NCI-H226 (cell line): ENCODE measurements around the gene OAT.
A peak's percentile ranks its signal among the peaks of the same experiment; 100 is the strongest.

Source experiments
- DNase-seq: peaks from one replicate; pipeline ENCODE4 v3.0.0-alpha.2; 2015

The OAT gene

GRCh38 chr10:124418726-124419501 is at the start of gene OAT:
Gene OAT (minus strand): TSS chr10:124418923. CDS start chr10:124412171, 6,752 bp downstream.
- peak; percentile 81 for DNase-seq

DNA sequence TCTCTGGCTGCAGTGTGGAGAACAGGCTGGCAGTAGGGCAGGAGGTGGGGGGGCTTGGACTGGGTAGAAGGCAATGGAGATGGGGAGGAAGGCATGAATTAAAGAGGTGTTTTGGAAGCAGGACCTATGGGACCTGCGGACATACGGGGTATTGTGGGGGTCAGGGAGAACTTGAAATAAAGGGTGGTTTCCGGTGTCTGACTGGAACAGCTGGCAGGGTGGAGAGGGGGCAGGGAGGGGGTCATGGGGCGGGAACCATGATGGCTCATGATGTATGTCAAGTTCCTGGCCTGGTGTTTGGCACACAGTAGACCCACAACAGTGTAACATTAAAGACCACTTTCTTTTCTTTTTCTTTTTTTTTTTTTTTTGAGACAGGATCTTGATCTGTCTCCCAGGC is 48.4 kb upstream of the OAT start:
- DNase-seq = no peak

DNA sequence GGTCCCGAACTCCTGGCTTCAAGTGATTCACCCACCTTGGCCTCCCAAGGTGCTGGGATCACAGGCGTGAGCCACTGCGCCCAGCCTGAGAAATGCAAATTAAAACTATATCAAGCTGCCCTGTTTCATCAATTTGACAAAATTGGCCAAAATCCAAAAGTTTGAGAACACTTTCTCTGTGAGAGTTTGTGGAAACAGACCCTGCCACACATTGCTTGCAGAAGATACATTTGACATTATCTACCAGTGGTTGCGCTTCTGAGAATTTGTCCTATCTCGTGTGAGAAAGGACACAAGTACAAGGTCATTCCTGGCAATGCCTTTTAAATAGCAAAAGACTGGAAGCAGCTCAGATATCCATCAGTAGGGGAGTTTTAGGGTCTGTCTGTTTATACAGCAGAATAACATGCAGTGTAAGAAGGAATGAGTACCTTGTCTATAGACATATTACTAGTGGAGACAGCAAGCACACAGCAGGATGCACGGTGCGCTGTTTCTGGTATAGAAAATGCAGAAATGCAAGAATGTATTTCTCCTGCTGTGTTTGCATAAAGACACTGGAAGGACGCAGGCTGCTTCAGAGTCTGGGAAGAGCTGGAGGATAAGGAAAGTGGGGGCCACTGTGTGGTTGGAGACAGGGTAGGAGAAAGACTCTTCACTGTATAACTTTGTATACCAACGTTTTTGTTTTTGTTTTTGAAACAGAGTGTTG is 47.2 kb upstream of the OAT start:
- no peak for DNase-seq

- DNase-seq = no peak
Observed at GRCh38 chr10:124465003-124465776, 46.5 kb upstream of the OAT start.

GRCh38 chr10:124464028-124464965 is 45.6 kb upstream of the OAT start:
- no peak for DNase-seq

GRCh38 chr10:124462348-124462695 is 43.6 kb upstream of the OAT start:
- DNase-seq = no peak

GRCh38 chr10:124461642-124462347 is 43.1 kb upstream of the OAT start, which contains the start of gene LHPP:
Gene LHPP (plus strand): TSS chr10:124461823. CDS start chr10:124461863, 40 bp downstream.
- DNase-seq = peak; percentile 68

- DNase-seq = no peak
Observed at GRCh38 chr10:124460144-124460543, 41.4 kb upstream of the OAT start.

DNA sequence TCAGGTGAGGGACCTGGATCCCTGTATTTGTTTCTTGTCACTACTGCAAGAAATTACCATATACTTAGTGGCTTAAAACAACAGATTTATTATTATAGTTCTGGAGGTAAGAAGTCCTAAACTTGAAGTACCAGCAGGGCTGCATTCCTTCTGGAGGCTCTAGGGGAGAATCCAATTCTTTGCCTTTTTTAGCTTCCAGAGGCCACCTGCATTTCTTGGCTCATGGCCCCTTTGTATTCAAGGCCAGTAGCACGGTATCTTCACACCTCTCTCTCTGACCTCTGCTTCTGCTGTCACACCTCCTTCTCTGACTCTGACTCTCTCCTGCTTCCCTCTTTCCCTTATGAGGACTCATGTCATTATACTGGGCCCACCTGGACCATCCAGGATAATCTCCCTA is 40.7 kb upstream of the OAT start:
- no peak for DNase-seq

DNA sequence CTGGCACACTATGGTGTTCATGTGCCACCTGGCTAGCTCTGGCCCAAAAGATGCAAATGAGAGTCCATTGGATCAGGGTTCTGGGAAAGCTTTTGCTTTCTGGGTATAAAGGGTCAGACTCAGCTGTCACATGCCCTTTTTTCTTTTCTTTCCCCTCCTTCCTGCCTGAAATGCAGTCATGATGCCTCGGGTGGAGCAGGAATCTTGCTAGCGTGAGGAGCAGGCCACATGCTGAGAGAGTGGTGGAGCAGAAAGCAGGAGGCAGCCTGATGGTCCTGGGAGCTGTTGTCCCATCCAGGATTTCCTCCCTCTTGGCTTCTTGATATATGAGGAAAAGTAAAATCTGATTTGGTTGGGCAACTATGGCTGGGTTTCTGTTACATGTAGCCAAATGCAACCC is 40.2 kb upstream of the OAT start:
- no peak for DNase-seq

- DNase-seq = no peak
Observed at GRCh38 chr10:124458473-124458872, 39.8 kb upstream of the OAT start.

GRCh38 chr10:124455441-124455840 is 36.7 kb upstream of the OAT start:
- DNase-seq = no peak

- DNase-seq = no peak
Observed at GRCh38 chr10:124453960-124454610, 35.4 kb upstream of the OAT start.

DNA sequence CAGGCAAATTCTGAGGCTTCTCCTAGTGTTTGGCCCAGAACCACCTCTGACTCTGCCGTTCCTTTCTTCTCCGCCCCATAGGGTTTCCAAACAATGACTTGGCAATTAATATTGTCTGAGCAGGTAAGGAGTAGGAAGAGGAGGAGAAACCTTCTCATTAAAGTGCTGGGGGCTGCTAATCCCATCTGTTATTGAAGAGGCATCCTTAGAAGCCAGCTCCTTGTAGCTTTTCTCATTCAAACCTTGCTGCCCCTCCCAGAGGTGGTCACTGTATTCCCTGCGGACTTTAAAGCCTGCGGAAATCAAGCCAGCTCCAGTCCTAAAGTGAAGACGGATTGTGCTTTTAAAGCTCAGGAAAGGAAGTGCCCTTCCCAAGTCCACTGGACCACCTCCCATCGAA is 32.6 kb upstream of the OAT start:
- DNase-seq = no peak

GRCh38 chr10:124450783-124451057 is 32.0 kb upstream of the OAT start:
- DNase-seq = no peak

DNA sequence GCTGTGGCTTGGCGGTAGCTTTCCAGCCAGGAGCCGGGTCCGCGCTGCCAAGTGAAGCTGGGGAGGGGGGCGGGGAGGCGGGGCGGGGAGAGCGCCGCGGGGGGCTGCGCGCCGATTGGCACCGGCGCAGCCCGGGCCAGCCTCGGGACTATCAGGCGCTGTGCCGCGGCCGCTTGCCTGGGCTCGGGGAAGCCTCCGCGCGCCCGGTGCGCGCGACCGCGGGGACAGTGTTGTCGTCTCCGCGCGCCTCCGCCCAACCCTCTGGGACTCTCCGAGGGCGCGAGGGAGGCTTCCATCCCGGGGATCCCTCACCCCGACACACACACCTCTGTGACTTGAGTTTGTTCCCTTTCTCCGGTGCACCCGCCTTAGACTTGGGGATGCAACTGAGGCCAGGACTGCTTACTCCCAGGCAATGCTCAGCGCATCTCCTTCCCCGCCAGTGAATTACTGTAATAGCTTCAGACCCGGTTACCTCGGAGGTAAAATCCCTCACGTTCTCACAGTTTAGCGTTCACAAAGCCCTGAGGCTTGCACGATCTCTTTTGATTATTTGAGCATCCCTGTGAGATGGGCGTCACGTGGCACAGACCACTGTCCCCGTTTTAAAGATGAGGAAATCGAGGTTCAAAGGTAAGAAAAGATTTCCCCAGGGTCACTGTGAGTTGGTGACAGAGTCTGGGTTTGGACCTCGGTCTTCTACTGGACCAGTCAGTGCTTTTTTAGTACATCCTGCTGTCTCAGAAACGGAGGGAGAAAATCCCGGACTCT is 31.5 kb upstream of the OAT start, which contains the start of gene NKX1-2:
TSS of gene NKX1-2 (minus strand) at position 24 of the 771 bp plus-strand sequence. CDS start 92 bp downstream, outside the sequence.
- DNase-seq = no peak

- DNase-seq = no peak
Observed at GRCh38 chr10:124449170-124450011, 30.7 kb upstream of the OAT start.

- DNase-seq = no peak
Observed at GRCh38 chr10:124448696-124449169, 30.0 kb upstream of the OAT start.

DNA sequence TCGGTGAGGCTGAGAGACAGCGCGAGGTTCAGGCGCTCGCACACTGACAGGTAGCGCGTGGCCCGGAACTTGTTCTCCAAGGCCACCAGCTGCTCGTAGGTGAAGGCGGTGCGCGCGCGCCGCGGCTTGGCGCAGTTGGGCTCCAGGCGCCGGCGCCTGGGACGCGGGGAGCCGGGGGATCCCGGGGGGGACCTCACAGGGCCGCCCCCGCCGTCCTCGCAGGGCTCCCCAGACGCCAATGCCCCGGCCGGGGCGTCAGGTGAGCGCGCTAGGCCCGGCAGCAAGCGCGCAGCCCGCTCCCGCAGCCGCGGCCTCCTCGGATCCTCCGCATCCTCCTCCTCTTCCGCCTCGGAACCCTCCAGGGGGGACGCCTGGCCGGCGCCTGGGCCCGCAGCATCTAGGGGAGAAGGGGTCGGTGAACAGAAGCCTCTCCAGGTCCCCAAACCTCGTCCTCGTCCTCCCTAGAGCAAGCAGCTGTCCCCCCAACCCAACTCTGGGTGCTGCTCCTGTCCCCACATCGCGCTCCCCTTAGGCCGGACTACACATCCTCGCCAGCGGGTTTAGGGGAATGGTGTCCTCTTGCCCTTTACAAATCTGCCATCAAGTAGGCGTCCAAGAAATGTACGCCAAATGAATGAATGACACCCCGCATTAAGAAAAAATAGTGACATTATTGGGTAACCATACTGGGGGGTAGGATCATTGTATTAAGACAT is 29.2 kb upstream of the OAT start:
- DNase-seq = no peak
